ENCODE measurements around the gene CEND1.

- TF ChIP-seq, protein P1, sequence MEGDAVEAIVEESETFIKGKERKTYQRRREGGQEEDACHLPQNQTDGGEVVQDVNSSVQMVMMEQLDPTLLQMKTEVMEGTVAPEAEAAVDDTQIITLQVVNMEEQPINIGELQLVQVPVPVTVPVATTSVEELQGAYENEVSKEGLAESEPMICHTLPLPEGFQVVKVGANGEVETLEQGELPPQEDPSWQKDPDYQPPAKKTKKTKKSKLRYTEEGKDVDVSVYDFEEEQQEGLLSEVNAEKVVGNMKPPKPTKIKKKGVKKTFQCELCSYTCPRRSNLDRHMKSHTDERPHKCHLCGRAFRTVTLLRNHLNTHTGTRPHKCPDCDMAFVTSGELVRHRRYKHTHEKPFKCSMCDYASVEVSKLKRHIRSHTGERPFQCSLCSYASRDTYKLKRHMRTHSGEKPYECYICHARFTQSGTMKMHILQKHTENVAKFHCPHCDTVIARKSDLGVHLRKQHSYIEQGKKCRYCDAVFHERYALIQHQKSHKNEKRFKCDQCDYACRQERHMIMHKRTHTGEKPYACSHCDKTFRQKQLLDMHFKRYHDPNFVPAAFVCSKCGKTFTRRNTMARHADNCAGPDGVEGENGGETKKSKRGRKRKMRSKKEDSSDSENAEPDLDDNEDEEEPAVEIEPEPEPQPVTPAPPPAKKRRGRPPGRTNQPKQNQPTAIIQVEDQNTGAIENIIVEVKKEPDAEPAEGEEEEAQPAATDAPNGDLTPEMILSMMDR (IDR thresholded peaks at IDR 0.05), result no peak
- TF ChIP-seq POLR2A (IDR thresholded peaks at IDR 0.05), result no peak
Observed at GRCh38 chr11:816433-816779, 26.5 kb upstream of the CEND1 start.

All from testis (tissue), 2 donors.